ENCODE results near the gene RBFOX2. TPM values are rescaled to one million over a fixed set of nuclear protein-coding genes. Genes with fewer than 3 reads are reported as not detected.

RBFOX2 gene
- polyA plus RNA-seq, 3 donors, result 15.2 to 53.4 (median 28.9) TPM

- WGBS, 3 donors, result 51 to 69% (median 55%) methylated on average over 4 of the region's 4 CpGs
- no peak overlapping the region for H3K27ac ChIP-seq (ENCODE audit: low read depth, low read length)
These were observed 243.3 kb downstream of the RBFOX2 start for GRCh38 chr22:35785181-35785923.

DNA sequence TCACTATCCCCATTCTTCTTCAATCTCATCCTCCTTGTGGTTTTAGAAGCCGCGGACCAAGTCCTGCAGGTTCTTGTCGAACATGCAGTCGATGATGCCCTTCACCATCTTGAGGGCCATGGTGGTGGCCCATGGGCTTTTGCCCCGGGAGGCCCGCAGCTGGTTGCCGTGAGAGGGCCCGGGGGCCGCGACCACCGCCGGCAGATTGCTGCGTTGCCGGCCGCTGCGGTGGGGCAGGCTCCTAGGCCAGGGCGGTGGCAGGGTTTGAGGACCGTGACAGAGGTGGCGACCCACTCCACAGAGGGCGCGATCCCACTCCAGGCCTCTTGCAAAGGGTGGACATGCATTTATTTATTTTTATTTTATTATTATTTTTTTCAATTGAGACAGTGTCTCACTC, 244.0 kb downstream of the RBFOX2 start:
- WGBS, 3 donors, result 97 to 98% (median 98%) methylated on average over 19 to 21 of the region's 21 CpGs
- H3K27ac ChIP-seq (ENCODE audit: low read depth, low read length), result no peak overlapping the region

- H3K27ac ChIP-seq (ENCODE audit: low read depth, low read length), result no peak overlapping the region
- 95% methylated on average over 11 of the region's 11 CpGs for WGBS, 3 donors
These were observed 244.5 kb downstream of the RBFOX2 start for GRCh38 chr22:35783943-35784614.

- WGBS, 3 donors, result 79 to 96% (median 84%) methylated on average over 5 of the region's 5 CpGs
These were observed 246.1 kb downstream of the RBFOX2 start for GRCh38 chr22:35782504-35782903.

GRCh38 chr22:35781898-35782297, 246.7 kb downstream of the RBFOX2 start:
- 85 to 90% (median 90%) methylated on average over 3 of the region's 3 CpGs for WGBS, 3 donors
- H3K27ac ChIP-seq (ENCODE audit: low read depth, low read length), result no peak overlapping the region

More at GRCh38 chr22:35782504-35782903, 246.1 kb downstream of the RBFOX2 start:
- no peak overlapping the region for H3K27ac ChIP-seq (ENCODE audit: low read depth, low read length)

- H3K27ac ChIP-seq (ENCODE audit: low read depth, low read length), result no peak overlapping the region
- WGBS, 3 donors, result 81 to 91% (median 82%) methylated on average over 4 of the region's 4 CpGs
These were observed 251.2 kb downstream of the RBFOX2 start for GRCh38 chr22:35777335-35777975.

GRCh38 chr22:35775339-35775738, 253.3 kb downstream of the RBFOX2 start:
- WGBS, 3 donors, result 92 to 97% (median 92%) methylated on average over 2 of the region's 2 CpGs
- H3K27ac ChIP-seq (ENCODE audit: low read depth, low read length), result no peak overlapping the region

DNA sequence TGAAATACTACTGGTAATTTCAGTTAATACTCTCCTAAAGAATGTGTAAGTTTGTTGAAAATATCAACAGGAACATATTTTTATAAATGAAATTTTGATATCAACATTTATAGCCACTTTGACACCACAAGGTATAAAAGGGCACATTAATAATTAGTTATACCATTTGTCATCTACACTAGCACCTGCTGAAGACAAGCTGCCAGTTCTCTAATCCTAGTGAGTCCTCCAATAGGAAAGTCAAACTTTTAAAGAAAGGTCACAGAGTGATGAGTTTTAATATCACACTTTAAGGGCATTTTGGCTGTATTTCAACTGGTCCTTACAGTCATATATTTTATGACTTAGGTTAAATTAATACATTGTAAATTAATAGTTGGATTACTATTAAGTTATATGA, 258.6 kb downstream of the RBFOX2 start:
- H3K27ac ChIP-seq (ENCODE audit: low read depth, low read length), result no peak overlapping the region

DNA sequence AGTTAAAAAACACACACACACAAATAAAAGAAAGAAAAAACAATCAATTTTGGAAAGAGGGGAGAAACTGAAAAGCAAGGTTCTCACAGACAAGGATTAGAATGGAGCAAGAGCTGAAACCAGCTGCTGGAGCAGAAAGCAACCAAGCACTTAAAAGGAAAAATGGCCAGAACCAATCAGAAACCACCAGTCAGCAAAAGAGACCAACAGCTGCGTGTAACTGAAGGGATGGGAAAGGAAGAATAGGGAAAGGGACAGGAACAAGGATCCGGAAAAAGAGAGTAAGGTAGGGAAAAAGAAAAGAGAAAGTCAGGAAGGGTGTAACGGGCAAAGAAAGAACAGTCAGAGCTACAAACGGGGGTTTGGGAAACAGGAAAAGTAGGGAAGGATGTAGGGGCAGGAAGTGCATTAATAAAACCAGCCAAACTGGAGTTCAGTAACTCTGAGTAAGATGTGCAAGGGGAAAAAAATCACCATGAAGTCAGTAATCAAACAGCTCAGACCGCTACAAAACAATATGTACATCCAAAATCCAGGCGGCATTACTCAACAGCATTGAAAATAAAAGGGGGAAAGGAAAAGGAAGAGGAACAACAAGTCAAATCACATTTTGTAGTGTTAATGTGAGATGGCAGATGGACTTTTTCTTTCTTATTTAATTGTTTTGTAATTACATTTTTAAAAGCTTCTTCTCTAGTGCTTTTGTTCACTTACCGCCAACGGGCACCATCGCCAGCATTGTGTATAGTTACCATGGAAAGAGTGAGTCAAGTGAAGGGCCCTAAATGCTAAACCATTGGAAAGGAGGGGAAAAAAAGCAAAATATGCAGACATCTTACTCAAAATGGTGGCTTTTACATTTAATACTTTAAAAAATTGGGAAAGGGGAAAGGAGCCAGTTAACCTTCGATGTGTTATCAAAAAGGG, 261.7 kb downstream of the RBFOX2 start:
- 71 to 81% (median 71%) methylated on average over 10 of the region's 10 CpGs for WGBS, 3 donors
- no peak overlapping the region for H3K27ac ChIP-seq (ENCODE audit: low read depth, low read length)

- no peak overlapping the region for H3K27ac ChIP-seq (ENCODE audit: low read depth, low read length)
- WGBS, 3 donors, result 97 to 100% (median 100%) methylated on average over 1 of the region's 1 CpG
These were observed 267.6 kb downstream of the RBFOX2 start for GRCh38 chr22:35761037-35761436.

DNA sequence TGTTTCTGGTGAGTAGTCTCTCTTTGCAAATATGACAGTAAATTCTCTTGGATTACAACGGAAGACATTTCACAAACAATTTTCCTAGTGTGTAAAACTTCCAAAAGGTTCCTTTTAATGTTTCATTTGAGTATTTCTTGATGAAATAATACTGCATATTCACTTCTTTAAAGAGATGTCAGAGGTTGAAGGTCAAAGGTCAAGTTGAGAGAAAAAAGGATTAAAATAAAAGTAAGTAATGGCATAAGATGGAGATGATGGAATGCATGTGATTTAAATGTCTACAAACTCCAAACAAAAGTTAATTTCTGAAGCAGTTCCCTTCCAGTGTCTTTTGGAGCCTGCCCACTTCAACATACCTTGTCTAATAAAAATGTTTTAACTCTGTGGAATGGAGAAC, 270.2 kb downstream of the RBFOX2 start:
- no peak overlapping the region for H3K27ac ChIP-seq (ENCODE audit: low read depth, low read length)
- 61 to 86% (median 71%) methylated on average over 1 of the region's 1 CpG for WGBS, 3 donors

- 51 to 99% (median 88%) methylated on average over 1 of the region's 1 CpG for WGBS, 3 donors
- H3K27ac ChIP-seq (ENCODE audit: low read depth, low read length), result no peak overlapping the region
These were observed 271.9 kb downstream of the RBFOX2 start for GRCh38 chr22:35756722-35757121.

GRCh38 chr22:35754761-35755160, 273.9 kb downstream of the RBFOX2 start:
- WGBS, 3 donors, result 90 to 94% (median 92%) methylated on average over 2 of the region's 2 CpGs

DNA sequence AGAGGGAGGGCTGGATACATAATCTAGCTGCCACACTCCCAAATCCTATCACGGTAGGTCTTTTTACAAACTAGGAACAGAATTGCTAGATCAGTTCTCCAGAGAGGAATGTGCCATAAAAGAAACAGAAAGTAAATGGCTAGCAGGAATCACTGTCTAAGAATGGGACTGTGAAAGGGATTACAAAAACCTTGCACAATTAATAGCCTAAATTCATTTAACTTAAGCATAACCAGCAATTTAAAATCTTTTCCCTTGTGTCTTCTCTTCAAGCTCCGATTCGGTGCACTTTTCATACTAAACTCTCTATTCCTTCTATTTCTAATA, 275.8 kb downstream of the RBFOX2 start:
- 60 to 81% (median 62%) methylated on average over 3 of the region's 3 CpGs for WGBS, 3 donors
- H3K27ac ChIP-seq (ENCODE audit: low read depth, low read length), result no peak overlapping the region

More at GRCh38 chr22:35754761-35755160, 273.9 kb downstream of the RBFOX2 start:
- H3K27ac ChIP-seq (ENCODE audit: low read depth, low read length), result no peak overlapping the region

DNA sequence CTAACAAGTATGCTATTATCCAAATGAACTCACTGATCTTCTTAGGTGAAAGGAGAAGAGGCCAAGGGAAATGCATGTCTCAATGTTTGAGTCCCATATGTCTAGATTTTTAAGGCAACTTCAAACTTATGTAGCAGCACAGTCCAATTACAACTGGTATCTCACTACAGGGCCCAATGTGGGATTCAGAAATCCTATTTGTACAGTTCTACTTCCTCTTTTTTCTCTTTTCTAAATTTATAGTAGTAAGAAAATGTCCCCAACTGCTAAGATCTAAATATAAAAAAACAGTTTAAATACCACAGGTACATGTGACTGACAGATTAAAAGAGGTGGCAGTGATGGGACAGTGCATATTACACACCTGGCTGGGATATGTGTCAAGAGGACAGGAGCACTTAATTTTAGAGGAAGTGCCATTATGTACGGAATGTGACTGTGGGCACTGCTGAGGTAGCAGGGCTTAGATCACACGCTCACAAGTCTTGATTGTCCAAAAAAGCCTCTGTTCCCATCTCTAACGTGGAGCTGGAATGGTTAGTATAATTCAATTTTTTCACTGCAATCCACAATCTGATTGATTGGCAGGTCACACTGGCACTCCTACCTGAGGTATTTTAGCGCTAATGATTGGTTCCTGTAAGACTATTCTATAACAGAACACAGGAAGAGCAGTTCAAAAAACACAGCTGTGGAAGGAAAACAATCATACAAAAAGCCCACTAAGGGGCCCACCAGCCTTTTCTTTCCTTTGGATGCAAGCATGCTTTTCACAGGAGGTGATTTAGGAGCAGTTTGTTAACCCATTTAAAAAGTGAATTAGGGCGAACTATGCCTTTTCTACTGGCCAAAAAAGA, 276.4 kb downstream of the RBFOX2 start:
- 42 to 73% (median 51%) methylated on average over 5 of the region's 5 CpGs for WGBS, 3 donors

GRCh38 chr22:35749808-35750207, 278.8 kb downstream of the RBFOX2 start:
- WGBS, 3 donors, result 79 to 81% (median 80%) methylated on average over 10 of the region's 10 CpGs

More for the DNA sequence above, 276.4 kb downstream of the RBFOX2 start:
- H3K27ac ChIP-seq (ENCODE audit: low read depth, low read length), result no peak overlapping the region

DNA sequence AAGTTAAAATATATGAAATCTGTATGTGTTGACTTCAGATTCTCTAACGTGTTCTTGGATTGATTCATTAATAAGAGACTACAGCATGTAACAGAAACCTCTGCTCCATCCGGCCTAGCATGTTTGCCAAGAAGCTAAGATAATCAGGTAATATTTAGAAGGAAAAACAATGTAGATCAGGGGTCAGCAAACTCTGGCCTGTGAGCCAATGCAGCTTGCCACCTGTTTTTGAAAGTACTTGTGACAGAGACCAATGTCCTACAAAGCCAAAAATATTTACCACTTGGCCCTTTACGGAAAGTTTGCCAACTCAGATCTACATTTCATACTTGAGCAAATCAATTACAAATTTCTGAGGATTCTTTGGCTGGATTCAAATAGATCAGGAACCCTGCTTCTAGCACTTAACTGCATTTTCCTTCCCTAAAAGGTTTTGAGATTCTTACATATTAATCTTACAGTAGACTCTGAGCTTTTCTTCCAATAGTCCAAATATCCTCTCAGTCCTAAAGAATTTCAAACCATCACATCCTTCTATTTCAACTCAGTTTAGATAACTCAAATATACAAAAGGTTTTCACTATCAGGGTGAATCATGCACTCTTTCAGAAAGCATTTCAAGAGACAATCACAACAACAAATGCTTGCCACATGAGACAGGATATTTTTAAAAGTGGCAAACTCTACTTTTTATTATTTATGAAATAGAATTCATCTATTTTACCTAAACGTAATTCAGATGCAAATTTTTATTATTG, 281.5 kb downstream of the RBFOX2 start:
- H3K27ac ChIP-seq (ENCODE audit: low read depth, low read length), result no peak overlapping the region
- WGBS, 3 donors, result 49 to 74% (median 70%) methylated on average over 4 of the region's 4 CpGs

More at GRCh38 chr22:35749808-35750207, 278.8 kb downstream of the RBFOX2 start:
- no peak overlapping the region for H3K27ac ChIP-seq (ENCODE audit: low read depth, low read length)
